Hepatocyte (in vitro differentiated cells): ENCODE data around the gene CABCOCO1. TPM values are rescaled to one million over a fixed set of nuclear protein-coding genes. Genes with fewer than 3 reads are reported as not detected.

ENCODE experiments used
- DNase-seq: peaks from one replicate; pipeline ENCODE4 v3.0.0-alpha.2; 2016; ENCODE audit warnings: low spot score
- H2AFZ ChIP-seq: fragments of 200-600 bp; sonication (generic); 2 replicates; pipeline ENCODE4 v1.6.0; 2016; ENCODE audit warnings: antibody characterized with exemption, mild to moderate bottlenecking
- H3K27ac ChIP-seq: fragments of 200-600 bp; sonication (generic); 2 replicates; pipeline ENCODE4 v1.5.1; 2016; ENCODE audit warnings: mild to moderate bottlenecking
- H3K27me3 ChIP-seq: fragments of 200-600 bp; sonication (generic); 2 replicates; pipeline ENCODE4 v1.6.1; 2016
- H3K36me3 ChIP-seq: fragments of 200-600 bp; sonication (generic); replicated peaks from 2 replicates; pipeline ENCODE4 v1.5.1; 2016; ENCODE audit warnings: low read depth; ENCODE audit not compliant: insufficient read depth
- H3K4me1 ChIP-seq: fragments of 200-600 bp; sonication (generic); 2 replicates; pipeline ENCODE4 v1.5.1; 2016; ENCODE audit warnings: mild to moderate bottlenecking, moderate library complexity; ENCODE audit not compliant: insufficient read depth
- H3K4me2 ChIP-seq: fragments of 200-600 bp; sonication (generic); 2 replicates; pipeline ENCODE4 v1.6.0; 2016
- H3K4me3 ChIP-seq: fragments of 200-600 bp; sonication (generic); 2 replicates; pipeline ENCODE4 v1.5.1; 2016; ENCODE audit warnings: mild to moderate bottlenecking
- H3K79me2 ChIP-seq: fragments of 200-600 bp; sonication (generic); 2 replicates; pipeline ENCODE4 v1.6.0; 2017; ENCODE audit warnings: mild to moderate bottlenecking
- H3K9me2 ChIP-seq: fragments of 200-600 bp; sonication (generic); replicated peaks from 2 replicates; pipeline ENCODE4 v1.6.0; 2017; ENCODE audit warnings: mild to moderate bottlenecking; ENCODE audit not compliant: insufficient read depth
- H3K9me3 ChIP-seq: fragments of 200-600 bp; sonication (generic); 2 replicates; pipeline ENCODE4 v1.5.1; 2016; ENCODE audit warnings: low read depth, mild to moderate bottlenecking
- H4K20me1 ChIP-seq: fragments of 200-600 bp; sonication (generic); 2 replicates; pipeline ENCODE4 v1.6.0; 2016; ENCODE audit warnings: mild to moderate bottlenecking; ENCODE audit not compliant: insufficient read depth, poor library complexity, severe bottlenecking
- CTCF ChIP-seq: fragments of 200-600 bp; sonication (generic); IDR thresholded peaks from 2 replicates; pipeline ENCODE4 v1.5.1; 2016; ENCODE audit warnings: antibody characterized with exemption, mild to moderate bottlenecking; ENCODE audit not compliant: poor library complexity
- EZH2 ChIP-seq: fragments of 200-600 bp; sonication (generic); IDR thresholded peaks from 2 replicates; pipeline ENCODE4 v1.6.1; 2016; ENCODE audit warnings: antibody characterized with exemption, mild to moderate bottlenecking, borderline replicate concordance
- EZH2phosphoT487 ChIP-seq: fragments of 200-600 bp; sonication (generic); IDR thresholded peaks from one replicate; pipeline ENCODE4 v1.6.1; 2018; ENCODE audit warnings: antibody characterized with exemption, mild to moderate bottlenecking, low read depth, moderate library complexity; ENCODE audit not compliant: unreplicated experiment, severe bottlenecking
- WGBS: methylation state at CpG from one replicate; pipeline ENCODE4 v1.1.6; 2016; ENCODE audit warnings: low lambda C conversion rate; ENCODE audit errors: missing lambda C conversion rate; 5-methylcytosine and 5-hydroxymethylcytosine counted together
- polyA plus RNA-seq: library from polyadenylated mRNA; unstranded; fragments of >200 nt; fragmentation: Nextera tagmentation; extraction: Ambion mirVana; gene quantifications from 2 replicates; pipeline ENCODE4 v1.2.1, GENCODE V29; 2016
- total RNA-seq: library from RNA; depleted of rRNA; stranded (reverse); fragments of >200 nt; gene quantifications from 2 replicates; pipeline ENCODE4 v1.2.3, GENCODE V29; 2014

CABCOCO1 gene
- total and polyA plus RNA-seq, 2 experiments from 2014 or later: 1.4 to 1.6 TPM

DNA sequence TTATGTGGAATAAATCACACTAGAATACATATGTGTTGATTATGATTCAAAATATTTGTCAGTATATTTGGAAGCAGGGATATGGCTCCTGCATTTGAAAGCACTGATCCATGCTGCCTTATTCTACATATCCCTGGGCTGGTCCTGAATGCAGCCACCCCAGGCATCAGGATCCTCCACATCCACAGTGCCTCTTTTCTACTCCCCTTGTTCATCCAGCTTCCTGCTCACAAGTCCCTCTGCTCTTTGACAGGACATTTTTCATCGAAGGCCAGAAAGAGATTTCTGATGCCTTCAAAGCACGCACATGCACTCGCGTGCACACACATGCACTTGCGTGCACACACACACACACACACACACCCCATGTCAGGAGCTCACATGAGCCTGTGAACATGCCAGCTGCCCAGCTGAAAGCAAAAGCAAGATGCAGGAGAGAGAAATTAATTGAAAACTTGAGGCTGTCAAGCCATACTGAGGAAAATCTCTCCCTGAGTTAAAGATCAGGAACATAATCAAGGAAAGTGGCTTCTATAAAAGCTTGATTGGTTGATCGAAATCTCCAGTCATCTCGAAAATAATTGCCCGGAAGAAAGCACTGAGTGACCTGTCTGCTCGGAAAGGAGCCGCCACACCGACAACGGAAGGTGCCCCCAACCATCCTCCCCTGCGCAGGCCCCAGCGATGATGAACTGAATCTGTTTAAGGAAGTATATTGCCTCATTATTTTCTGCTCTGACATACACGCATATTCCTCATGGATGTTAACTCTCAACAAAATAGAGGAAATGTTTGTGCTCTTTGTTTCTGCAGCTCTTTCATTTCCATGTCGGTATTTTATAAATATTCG is 134.8 kb downstream of the CABCOCO1 start:
- H3K36me3 ChIP-seq: no peaks in the 10 kb centered on the region
- TF ChIP-seq EZH2phosphoT487 (no peak), EZH2 (no peak), CTCF (no peak)
- no peaks in the 10 kb centered on the region for H4K20me1 ChIP-seq
- WGBS: 90% methylated on average over 17 of the region's 17 CpGs
- no peaks in the 10 kb centered on the region for H3K4me1 ChIP-seq
- H3K27ac ChIP-seq: no peak overlapping the region
- H3K4me2 ChIP-seq: no peak overlapping the region
- no peak overlapping the region for H3K4me3 ChIP-seq
- H3K79me2 ChIP-seq: no peaks in the 10 kb centered on the region
- H3K9me3 ChIP-seq: no peaks in the 10 kb centered on the region
- H2AFZ ChIP-seq: no peak overlapping the region
- H3K9me2 ChIP-seq: no peaks in the 10 kb centered on the region
- no peak for DNase-seq
- no peaks in the 10 kb centered on the region for H3K27me3 ChIP-seq

DNA sequence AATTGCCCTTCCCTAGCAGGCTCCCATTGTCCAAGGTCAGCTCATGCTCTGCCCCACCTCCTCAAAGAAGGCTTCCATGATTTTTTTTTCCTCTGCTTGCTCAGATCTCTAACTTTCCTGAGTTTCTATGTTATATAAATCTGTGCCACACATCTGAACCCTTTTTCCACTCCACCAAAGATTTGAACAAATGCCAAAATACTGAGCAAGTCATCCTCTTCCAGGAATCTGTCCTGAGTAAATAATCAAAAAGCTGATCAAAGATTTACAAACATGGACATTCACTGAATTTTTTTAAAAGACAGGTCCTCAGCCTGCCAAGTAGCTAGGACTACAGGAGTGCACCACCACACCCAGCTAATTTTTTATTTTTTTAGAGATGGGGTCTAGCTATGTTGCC is 136.0 kb downstream of the CABCOCO1 start:
- H2AFZ ChIP-seq: no peak overlapping the region
- H3K4me3 ChIP-seq: no peak overlapping the region
- no peaks in the 10 kb centered on the region for H3K4me1 ChIP-seq
- no peaks in the 10 kb centered on the region for H3K27me3 ChIP-seq
- no peaks in the 10 kb centered on the region for H3K36me3 ChIP-seq
- H3K27ac ChIP-seq: no peak overlapping the region
- no peaks in the 10 kb centered on the region for H4K20me1 ChIP-seq
- TF ChIP-seq CTCF (no peak), EZH2phosphoT487 (no peak), EZH2 (no peak)
- no peaks in the 10 kb centered on the region for H3K9me2 ChIP-seq
- no peak overlapping the region for H3K4me2 ChIP-seq
- DNase-seq: no peak
- no peaks in the 10 kb centered on the region for H3K9me3 ChIP-seq
- H3K79me2 ChIP-seq: no peaks in the 10 kb centered on the region

DNA sequence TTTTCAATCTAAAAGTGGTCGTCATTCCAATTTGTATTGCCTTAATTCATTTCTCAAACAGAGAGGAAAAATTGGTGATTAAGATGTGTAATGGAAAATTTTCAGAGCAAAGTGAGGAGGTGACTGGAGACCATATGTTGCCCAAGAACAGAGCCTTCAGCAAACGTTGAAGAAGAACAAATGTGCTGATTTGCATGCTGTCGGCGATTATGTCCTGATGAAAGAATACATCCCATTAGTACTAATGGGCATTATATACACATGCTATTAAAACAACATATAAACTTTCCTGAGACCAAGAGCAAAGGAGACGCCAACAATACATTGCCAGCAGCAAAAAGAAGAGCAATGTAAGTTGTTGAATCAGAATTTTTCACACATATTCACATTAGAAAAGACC is 138.8 kb downstream of the CABCOCO1 start:
- H3K9me2 ChIP-seq: no peaks in the 10 kb centered on the region
- no peaks in the 10 kb centered on the region for H3K36me3 ChIP-seq
- no peaks in the 10 kb centered on the region for H3K9me3 ChIP-seq
- DNase-seq: no peak
- H3K4me2 ChIP-seq: no peak overlapping the region
- no peak overlapping the region for H3K4me3 ChIP-seq
- no peak overlapping the region for H2AFZ ChIP-seq
- H3K4me1 ChIP-seq: no peaks in the 10 kb centered on the region
- no peak overlapping the region for H3K27ac ChIP-seq
- no peaks in the 10 kb centered on the region for H3K79me2 ChIP-seq
- WGBS: 68% methylated on average over 5 of the region's 5 CpGs
- H3K27me3 ChIP-seq: no peaks in the 10 kb centered on the region
- no peak for TF ChIP-seq EZH2phosphoT487
- no peak for TF ChIP-seq EZH2
- TF ChIP-seq CTCF: no peak
- no peaks in the 10 kb centered on the region for H4K20me1 ChIP-seq

DNA sequence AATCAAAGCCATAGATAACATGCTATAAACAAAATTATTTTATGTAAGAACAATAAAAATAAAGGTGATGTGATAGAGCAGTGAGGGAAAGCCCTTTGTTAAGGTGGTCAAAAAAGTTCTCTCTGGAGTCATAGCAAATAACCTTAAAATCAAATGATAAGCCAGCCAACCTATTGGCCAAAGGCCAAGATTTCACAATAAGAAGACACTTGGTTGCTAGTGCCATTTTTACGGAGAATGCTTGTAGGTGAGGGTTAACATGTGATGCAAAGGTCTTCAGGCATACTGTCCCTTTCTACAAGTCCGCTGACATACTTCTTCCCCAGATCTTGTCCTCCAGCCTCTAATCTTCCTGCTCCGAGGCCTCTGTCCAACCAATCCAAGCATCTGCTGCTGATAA is 140.5 kb downstream of the CABCOCO1 start:
- 96% methylated on average over 3 of the region's 3 CpGs for WGBS
- Histone ChIP-seq H3K4me2 (no peak overlapping the region), H3K36me3 (no peaks in the 10 kb centered on the region), H3K9me2 (no peaks in the 10 kb centered on the region), H3K79me2 (no peaks in the 10 kb centered on the region), H3K27me3 (no peaks in the 10 kb centered on the region), H3K4me1 (no peaks in the 10 kb centered on the region), H4K20me1 (no peaks in the 10 kb centered on the region), H3K4me3 (no peak overlapping the region), H3K9me3 (no peaks in the 10 kb centered on the region), H3K27ac (no peak overlapping the region), H2AFZ (no peak overlapping the region)
- no peak for TF ChIP-seq EZH2phosphoT487
- no peak for TF ChIP-seq EZH2
- TF ChIP-seq CTCF: no peak
- no peak for DNase-seq
